Smooth muscle cell (in vitro differentiated cells): ENCODE data around the gene PAGE2B. TPM values are rescaled to one million over a fixed set of nuclear protein-coding genes. Genes with fewer than 3 reads are reported as not detected.

Source experiments
- DNase-seq: peaks from one replicate; lab custom pipeline; 2025; ENCODE audit not compliant: unreplicated experiment; lab: John Stamatoyannopoulos, UW
- H2AFZ ChIP-seq: fragments of 200-600 bp; sonication (generic); 2 replicates; pipeline ENCODE4 v1.6.0; 2016; ENCODE audit warnings: antibody characterized with exemption, low read depth, mild to moderate bottlenecking
- H3F3A ChIP-seq: fragments of 200-600 bp; sonication (generic); 2 replicates; pipeline ENCODE4 v1.6.0; 2017; ENCODE audit warnings: antibody characterized with exemption, low read depth
- H3K27ac ChIP-seq: fragments of 200-600 bp; sonication (generic); 2 replicates; pipeline ENCODE4 v1.5.1; 2016; ENCODE audit warnings: low read depth, mild to moderate bottlenecking
- H3K27me3 ChIP-seq: fragments of 200-600 bp; sonication (generic); 2 replicates; pipeline ENCODE4 v1.6.1; 2016; ENCODE audit warnings: low read depth, mild to moderate bottlenecking
- H3K36me3 ChIP-seq: fragments of 200-600 bp; sonication (generic); 2 replicates; pipeline ENCODE4 v1.5.1; 2016; ENCODE audit warnings: low read depth
- H3K4me1 ChIP-seq: fragments of 200-600 bp; sonication (generic); 2 replicates; pipeline ENCODE4 v1.5.1; 2016; ENCODE audit warnings: low read depth
- H3K4me2 ChIP-seq: fragments of 200-600 bp; sonication (generic); 2 replicates; pipeline ENCODE4 v1.6.0; 2016; ENCODE audit warnings: mild to moderate bottlenecking
- H3K4me3 ChIP-seq: fragments of 200-600 bp; sonication (generic); 2 replicates; pipeline ENCODE4 v1.5.1; 2016; ENCODE audit warnings: mild to moderate bottlenecking
- H3K79me2 ChIP-seq: fragments of 200-600 bp; sonication (generic); 2 replicates; pipeline ENCODE4 v1.6.0; 2016; ENCODE audit warnings: low read depth, mild to moderate bottlenecking
- H3K9ac ChIP-seq: fragments of 200-600 bp; sonication (generic); 2 replicates; pipeline ENCODE4 v1.6.0; 2016; ENCODE audit warnings: low read depth
- H3K9me3 ChIP-seq: fragments of 200-600 bp; sonication (generic); replicated peaks from 2 replicates; pipeline ENCODE4 v1.5.1; 2016; ENCODE audit warnings: low read depth
- H4K20me1 ChIP-seq: fragments of 200-600 bp; sonication (generic); 2 replicates; pipeline ENCODE4 v1.6.0; 2016; ENCODE audit warnings: low read depth
- CTCF ChIP-seq: fragments of 200-600 bp; sonication (generic); IDR thresholded peaks from 2 replicates; pipeline ENCODE4 v1.5.1; 2017; ENCODE audit warnings: borderline replicate concordance, mild to moderate bottlenecking, antibody characterized with exemption; ENCODE audit not compliant: insufficient read depth, poor library complexity, severe bottlenecking
- WGBS: methylation state at CpG from one replicate; pipeline ENCODE4 v1.1.7; 2016; ENCODE audit warnings: low lambda C conversion rate; 5-methylcytosine and 5-hydroxymethylcytosine counted together
- polyA plus RNA-seq: library from polyadenylated mRNA; unstranded; fragments of >200 nt; fragmentation: Nextera tagmentation; extraction: Ambion mirVana; gene quantifications from 2 replicates; pipeline ENCODE4 v1.2.1, GENCODE V29; 2016
- total RNA-seq: library from RNA; depleted of rRNA; stranded (reverse); fragments of >200 nt; gene quantifications from 2 replicates; pipeline ENCODE4 v1.2.3, GENCODE V29; 2014

Gene PAGE2B, protein sequence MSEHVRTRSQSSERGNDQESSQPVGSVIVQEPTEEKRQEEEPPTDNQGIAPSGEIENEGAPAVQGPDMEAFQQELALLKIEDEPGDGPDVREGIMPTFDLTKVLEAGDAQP
- total RNA-seq (not detected in 2 replicates), polyA plus RNA-seq (not detected in 2 replicates)

GRCh38 chrX:55074851-55075467 lies at the start of gene PAGE2B:
TSS of gene PAGE2B (plus strand) at chrX:55075030. CDS start at chrX:55076042, 1,012 bp downstream.
- 89% methylated on average over 35 of the region's 36 CpGs for WGBS
- DNase-seq: no peak
- Histone ChIP-seq H3K9me3 (no peaks in the 10 kb centered on the region), H3K4me1 (no peaks in the 10 kb centered on the region), H3K9ac (no peak within 1 kb of the TSS), H3K79me2 (no peaks in the 10 kb centered on the region), H3K4me3 (no peak within 1 kb of the TSS), H3K36me3 (no peaks in the 10 kb centered on the region), H2AFZ (no peak within 1 kb of the TSS), H3K4me2 (no peak within 1 kb of the TSS), H3F3A (no peaks in the 10 kb centered on the region), H3K27ac (no peak within 1 kb of the TSS), H3K27me3 (no peaks in the 10 kb centered on the region), H4K20me1 (no peaks in the 10 kb centered on the region)
- TF ChIP-seq CTCF: no peak

DNA sequence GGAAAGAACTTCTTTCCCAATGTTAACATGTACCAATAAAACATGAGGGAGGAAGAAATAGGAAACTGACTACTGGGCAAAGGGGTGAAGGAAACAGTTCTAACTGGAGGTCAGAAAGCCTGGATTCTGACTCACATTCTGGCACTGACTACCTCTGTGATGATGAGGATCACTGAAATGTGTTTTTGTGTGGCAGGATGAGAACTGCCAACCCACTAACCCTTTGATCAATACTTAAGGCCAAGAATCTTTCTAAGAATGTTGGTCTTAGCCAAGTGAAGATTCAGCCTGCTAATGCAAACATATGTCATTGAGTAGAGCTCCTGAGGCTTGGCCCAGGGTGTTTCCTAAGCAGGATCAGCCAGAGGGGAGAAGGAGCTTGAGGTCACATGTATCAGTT lies 48.7 kb upstream of the PAGE2B start:
- no peaks in the 10 kb centered on the region for H3K4me1 ChIP-seq
- no peaks in the 10 kb centered on the region for H3K36me3 ChIP-seq
- H3F3A ChIP-seq: no peaks in the 10 kb centered on the region
- H4K20me1 ChIP-seq: no peaks in the 10 kb centered on the region
- no peak overlapping the region for H3K27ac ChIP-seq
- no peak overlapping the region for H2AFZ ChIP-seq
- no peak overlapping the region for H3K4me3 ChIP-seq
- TF ChIP-seq CTCF: no peak
- no peaks in the 10 kb centered on the region for H3K27me3 ChIP-seq
- H3K4me2 ChIP-seq: no peak overlapping the region
- no peak for DNase-seq
- H3K79me2 ChIP-seq: no peaks in the 10 kb centered on the region
- no peak overlapping the region for H3K9ac ChIP-seq
- H3K9me3 ChIP-seq: no peaks in the 10 kb centered on the region

DNA sequence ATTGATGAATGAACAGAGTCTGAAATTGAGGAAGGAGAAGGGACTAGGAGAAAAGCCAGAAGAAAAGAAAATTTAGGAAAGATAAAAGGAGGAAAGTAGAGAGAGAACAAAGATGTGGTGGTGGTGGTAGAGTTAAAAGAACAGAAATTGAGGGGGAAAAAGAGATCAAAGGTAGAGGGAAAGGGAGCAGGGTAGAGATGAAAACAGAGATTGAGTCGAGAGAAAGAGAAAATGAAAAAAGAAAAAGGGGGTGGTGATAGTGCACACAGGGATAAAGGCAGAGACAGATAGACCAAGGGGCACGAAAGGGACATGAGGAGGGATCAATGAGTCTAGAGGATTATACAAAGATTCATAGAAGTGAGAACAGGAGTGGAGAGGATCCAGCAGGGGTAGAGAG lies 48.0 kb upstream of the PAGE2B start:
- no peaks in the 10 kb centered on the region for H4K20me1 ChIP-seq
- H3K27me3 ChIP-seq: no peaks in the 10 kb centered on the region
- H3K9ac ChIP-seq: no peak overlapping the region
- no peak overlapping the region for H3K4me2 ChIP-seq
- no peak overlapping the region for H3K27ac ChIP-seq
- no peak overlapping the region for H3K4me3 ChIP-seq
- H3K79me2 ChIP-seq: no peaks in the 10 kb centered on the region
- WGBS: 62% methylated on average over 2 of the region's 2 CpGs
- TF ChIP-seq CTCF: no peak
- no peaks in the 10 kb centered on the region for H3F3A ChIP-seq
- no peaks in the 10 kb centered on the region for H3K9me3 ChIP-seq
- no peaks in the 10 kb centered on the region for H3K4me1 ChIP-seq
- DNase-seq: no peak
- no peaks in the 10 kb centered on the region for H3K36me3 ChIP-seq
- H2AFZ ChIP-seq: no peak overlapping the region

- Histone ChIP-seq H3K4me2 (no peak overlapping the region), H3F3A (no peaks in the 10 kb centered on the region), H3K9ac (no peak overlapping the region), H3K27me3 (no peaks in the 10 kb centered on the region), H3K36me3 (no peaks in the 10 kb centered on the region), H3K4me1 (no peaks in the 10 kb centered on the region), H3K4me3 (no peak overlapping the region), H3K27ac (no peak overlapping the region), H3K9me3 (no peaks in the 10 kb centered on the region), H2AFZ (no peak overlapping the region), H3K79me2 (no peaks in the 10 kb centered on the region), H4K20me1 (no peaks in the 10 kb centered on the region)
- WGBS: 67% methylated on average over 4 of the region's 4 CpGs
- no peak for TF ChIP-seq CTCF
- no peak for DNase-seq
These were observed 46.8 kb upstream of the PAGE2B start for GRCh38 chrX:55028040-55028439.
